ENCODE results near the gene GP5. TPM values are rescaled to one million over a fixed set of nuclear protein-coding genes. Genes with fewer than 3 reads are reported as not detected.

GP5 gene
- total RNA-seq: not detected
- long read RNA-seq: 0 reads

DNA sequence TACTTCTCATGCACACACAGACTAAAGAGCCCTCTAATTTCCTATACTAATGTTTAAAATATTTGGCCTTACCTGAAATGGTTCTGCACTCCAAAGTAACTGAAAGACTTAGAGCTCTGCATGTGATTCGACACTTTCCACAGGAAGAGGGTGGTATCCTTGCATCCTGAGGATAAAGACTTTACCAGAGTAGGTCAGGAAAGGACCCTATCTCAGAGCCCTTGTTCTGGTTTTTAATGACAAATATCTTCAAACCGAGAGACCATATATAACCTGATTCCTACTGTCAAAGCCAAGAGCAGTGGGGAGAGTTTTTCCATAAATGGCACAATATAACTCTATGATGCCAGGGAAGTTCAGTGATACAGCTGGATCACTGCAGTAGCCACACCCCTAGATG, at the start of gene GP5:
TSS of gene GP5 (minus strand) at position 101 of the 400 bp plus-strand sequence. CDS start 984 bp downstream, outside the sequence.
- DNase-seq (ENCODE audit: low spot score): no peak

DNA sequence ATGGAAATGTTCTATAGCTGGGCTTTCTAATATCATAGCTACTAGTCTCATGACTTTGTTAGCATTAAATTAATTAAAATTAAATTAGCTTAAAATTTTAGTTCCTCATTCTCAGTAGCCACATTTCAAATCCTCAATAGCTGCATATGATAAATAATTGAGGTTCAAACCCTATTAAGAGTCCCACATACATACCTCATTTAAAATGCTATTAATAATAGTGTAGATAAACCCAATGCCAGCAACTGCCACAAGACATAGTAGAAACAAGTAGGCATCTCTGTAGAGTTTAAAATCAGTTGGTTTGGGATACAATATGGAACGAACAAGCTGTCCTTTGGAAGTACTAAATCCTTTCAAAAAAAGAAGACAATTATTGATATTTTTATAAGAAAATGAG, 48.6 kb upstream of the GP5 start:
- no peak for DNase-seq (ENCODE audit: low spot score)

GRCh38 chr3:194447161-194447560, 48.1 kb upstream of the GP5 start:
- DNase-seq (ENCODE audit: low spot score): no peak

GRCh38 chr3:194446754-194447153, 47.7 kb upstream of the GP5 start:
- no peak for DNase-seq (ENCODE audit: low spot score)

GRCh38 chr3:194446172-194446571, 47.1 kb upstream of the GP5 start:
- DNase-seq (ENCODE audit: low spot score): no peak

GRCh38 chr3:194443901-194444300, 44.8 kb upstream of the GP5 start:
- no peak for DNase-seq (ENCODE audit: low spot score)

DNA sequence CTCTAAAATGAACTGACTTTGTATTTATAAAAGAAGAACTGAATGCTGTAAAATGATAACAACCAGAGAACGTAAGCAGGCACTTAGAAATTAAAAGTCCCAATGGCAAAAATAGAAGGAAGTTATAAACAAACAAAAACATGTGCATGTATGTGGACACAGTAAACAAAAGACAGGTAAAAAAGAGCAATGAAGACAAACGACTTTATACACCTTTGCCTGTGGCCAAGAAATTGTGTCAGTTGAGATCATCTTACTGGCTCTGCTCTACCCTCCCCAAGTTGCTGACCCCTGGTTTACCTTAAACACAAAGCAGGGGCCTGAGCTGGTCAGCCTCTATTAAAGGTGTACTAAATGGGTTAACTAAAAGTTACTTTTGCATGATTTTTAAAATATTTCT, 41.7 kb upstream of the GP5 start:
- DNase-seq (ENCODE audit: low spot score): no peak

DNA sequence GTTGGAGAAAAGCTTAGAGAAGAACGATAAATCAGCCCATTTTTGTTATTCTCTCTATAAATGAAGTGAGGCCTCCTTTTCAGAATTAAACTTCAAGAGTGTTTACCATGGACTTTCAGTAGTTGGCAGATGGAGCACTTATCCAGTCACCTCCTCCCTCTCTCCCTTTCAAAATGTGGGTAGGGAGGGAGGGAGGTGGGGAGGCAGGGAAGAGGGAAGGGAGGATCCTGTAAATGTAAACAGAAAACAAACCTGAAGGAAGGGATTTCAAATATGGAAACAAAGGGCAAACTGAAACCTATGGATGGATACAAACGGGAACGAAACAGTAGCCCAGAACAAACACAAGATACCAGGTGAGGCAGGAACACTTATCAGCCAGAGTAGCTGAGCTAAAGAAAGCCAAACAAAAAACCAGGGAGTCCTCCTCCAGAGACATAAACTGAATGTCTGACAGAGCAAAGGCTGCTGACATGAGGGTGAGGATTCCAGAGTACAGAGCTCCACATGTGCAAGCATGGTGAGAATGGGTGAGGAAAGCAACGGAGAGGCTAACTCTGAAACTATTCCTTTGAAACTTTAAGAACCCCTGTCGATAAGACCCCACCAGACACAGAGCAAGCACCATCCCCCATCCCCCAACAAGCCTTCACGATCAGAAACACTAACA, 41.0 kb upstream of the GP5 start:
- no peak for DNase-seq (ENCODE audit: low spot score)

DNA sequence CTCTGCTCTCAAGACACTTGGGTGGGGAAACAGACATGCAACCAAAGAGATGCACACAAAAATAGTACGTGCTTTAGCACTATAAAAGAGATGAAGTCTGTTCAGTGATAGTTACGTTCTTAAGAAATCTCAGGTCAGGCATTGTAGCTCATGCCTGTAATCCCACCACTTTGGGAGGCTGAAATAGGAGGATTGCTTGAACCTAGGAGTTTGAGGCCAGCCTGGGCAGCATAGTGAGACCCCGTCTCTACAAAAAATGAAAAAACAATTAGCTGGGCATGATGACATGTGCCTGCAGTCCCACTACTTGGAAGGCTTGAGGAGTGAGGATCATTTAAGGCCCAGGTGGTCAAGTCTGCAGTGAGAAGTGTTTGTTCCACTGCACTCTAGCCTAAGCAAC, 35.4 kb upstream of the GP5 start:
- DNase-seq (ENCODE audit: low spot score): no peak

GRCh38 chr3:194431554-194431953, 32.5 kb upstream of the GP5 start:
- DNase-seq (ENCODE audit: low spot score): no peak

DNA sequence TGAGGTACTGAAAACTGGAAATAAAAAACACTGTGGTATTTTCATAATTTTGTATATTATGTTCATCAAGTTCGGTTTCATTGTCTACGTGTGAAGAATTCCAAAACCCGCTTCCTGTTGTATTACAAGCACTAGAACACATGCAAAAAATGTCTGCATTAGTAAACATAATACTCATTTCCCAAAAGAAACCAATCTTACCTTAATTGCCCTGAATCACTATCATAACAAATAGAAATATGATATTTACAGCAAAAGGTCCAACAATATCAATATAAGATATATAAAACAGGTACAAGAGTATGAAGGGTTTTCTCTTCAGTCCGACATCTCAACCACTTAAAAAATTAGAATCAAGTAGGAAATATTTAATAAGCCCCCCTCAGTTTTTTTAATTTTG, 26.3 kb upstream of the GP5 start:
- no peak for DNase-seq (ENCODE audit: low spot score)

DNA sequence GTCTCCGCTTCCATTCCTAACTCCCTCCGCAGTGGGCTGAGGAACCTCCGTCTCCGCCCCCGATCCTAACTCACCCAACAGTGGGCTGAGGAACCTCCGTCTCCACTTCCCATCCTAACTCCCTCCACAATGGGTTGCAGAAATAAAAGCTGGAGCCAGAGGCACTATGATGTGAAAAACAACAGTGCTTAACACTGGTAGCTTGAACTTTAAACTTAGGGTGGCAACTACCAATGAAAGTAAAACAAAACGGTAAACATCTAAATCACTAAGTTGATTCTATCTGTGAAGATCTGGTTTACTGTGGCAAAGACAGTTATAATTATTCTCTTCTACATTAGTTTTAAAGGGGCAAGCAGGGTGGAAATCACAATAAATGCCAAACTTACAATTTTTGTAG, 25.9 kb upstream of the GP5 start:
- DNase-seq (ENCODE audit: low spot score): no peak

GRCh38 chr3:194424373-194424772, 25.3 kb upstream of the GP5 start:
- no peak for DNase-seq (ENCODE audit: low spot score)

GRCh38 chr3:194423317-194423716, 24.3 kb upstream of the GP5 start:
- DNase-seq (ENCODE audit: low spot score): no peak

DNA sequence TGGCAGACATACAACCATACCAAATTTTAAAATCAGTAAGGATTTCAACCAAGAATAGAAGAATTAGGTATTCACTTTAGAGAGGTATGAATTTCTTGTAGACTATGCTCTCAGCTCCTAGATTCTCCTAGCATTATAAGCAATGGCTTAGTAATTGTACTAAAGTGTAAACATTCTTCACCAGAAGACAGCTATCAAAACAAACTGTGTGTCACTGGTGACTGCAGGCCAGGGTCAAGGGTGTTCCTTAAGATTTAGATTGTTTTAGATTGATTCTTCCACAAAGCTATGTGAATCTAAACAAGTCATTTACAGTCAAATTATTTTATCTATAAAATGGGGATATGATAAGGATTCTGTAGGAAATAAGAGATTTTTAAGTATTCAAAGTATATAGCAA, 23.1 kb upstream of the GP5 start:
- DNase-seq (ENCODE audit: low spot score): no peak

- DNase-seq (ENCODE audit: low spot score): no peak
Measured at GRCh38 chr3:194418671-194419070, 19.6 kb upstream of the GP5 start.

- no peak for DNase-seq (ENCODE audit: low spot score)
Measured at GRCh38 chr3:194407423-194407822, 8.4 kb upstream of the GP5 start.

DNA sequence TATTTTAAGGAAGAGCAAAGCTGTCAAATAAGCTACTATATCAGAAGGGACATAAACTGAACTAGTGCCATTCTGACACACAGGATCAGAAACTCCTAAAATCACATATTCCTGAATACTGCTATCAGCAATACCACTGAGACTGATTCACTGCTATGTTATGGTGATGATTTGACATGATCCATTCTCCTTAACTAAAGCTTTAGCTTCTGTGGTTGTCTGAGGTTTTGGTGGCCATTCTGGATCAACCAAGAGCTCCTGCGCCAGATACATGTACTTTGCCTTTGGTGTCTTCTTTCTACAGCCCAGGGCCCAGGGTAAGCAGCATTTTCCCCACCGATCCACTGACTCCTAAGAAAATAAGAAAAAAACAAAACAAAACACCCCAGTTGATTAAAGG, 6.7 kb upstream of the GP5 start:
- no peak for DNase-seq (ENCODE audit: low spot score)

- no peak for DNase-seq (ENCODE audit: low spot score)
Measured at GRCh38 chr3:194404365-194405140, 5.5 kb upstream of the GP5 start.

GRCh38 chr3:194401868-194402329, 2.8 kb upstream of the GP5 start:
- DNase-seq (ENCODE audit: low spot score): no peak

GRCh38 chr3:194401346-194401745, 2.3 kb upstream of the GP5 start:
- no peak for DNase-seq (ENCODE audit: low spot score)

- DNase-seq (ENCODE audit: low spot score): no peak
Measured at GRCh38 chr3:194399874-194400411, 877 bp upstream of the GP5 start.

Measured in mesenteric fat pad (tissue), 1 donor.